GM12865 (cell line): ENCODE data around the gene WARS2.

Experiments used
- DNase-seq: peaks from one replicate; pipeline ENCODE4 v3.0.0; 2010; ENCODE audit warnings: low read depth
- H3K4me3 ChIP-seq: 2 replicates; pipeline ENCODE4 v1.5.1; 2011; ENCODE audit warnings: mild to moderate bottlenecking, low read depth, low read length, control low read depth
- TF ChIP-seq, protein P1 (sequence below): IDR thresholded peaks from 2 replicates; pipeline ENCODE4 v1.5.1; 2011; ENCODE audit warnings: low read length, control low read depth, low read depth, inconsistent platforms; ENCODE audit not compliant: insufficient read depth; ENCODE audit errors: missing control alignments

Gene WARS2

DNA sequence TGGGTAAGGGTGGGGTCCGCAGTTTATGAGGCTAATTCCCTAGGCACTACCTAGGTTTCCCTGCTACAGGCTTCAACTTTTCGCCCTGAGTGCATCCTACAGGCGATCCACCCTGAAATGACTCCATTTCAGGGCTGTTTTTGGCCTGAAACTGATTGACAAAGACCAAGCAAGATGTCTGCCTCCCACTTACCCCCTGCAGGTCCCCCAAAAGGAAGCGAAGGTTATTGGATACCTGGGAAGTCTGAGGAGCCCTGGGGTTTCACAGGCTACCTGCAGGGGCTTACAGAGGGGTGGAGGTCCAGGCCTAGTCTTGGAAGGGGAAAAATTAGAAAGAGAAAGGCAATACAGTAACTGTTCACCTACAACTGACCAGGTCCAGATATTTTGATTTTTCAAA is 149.0 kb downstream of the WARS2 start:
- TF ChIP-seq, protein P1, sequence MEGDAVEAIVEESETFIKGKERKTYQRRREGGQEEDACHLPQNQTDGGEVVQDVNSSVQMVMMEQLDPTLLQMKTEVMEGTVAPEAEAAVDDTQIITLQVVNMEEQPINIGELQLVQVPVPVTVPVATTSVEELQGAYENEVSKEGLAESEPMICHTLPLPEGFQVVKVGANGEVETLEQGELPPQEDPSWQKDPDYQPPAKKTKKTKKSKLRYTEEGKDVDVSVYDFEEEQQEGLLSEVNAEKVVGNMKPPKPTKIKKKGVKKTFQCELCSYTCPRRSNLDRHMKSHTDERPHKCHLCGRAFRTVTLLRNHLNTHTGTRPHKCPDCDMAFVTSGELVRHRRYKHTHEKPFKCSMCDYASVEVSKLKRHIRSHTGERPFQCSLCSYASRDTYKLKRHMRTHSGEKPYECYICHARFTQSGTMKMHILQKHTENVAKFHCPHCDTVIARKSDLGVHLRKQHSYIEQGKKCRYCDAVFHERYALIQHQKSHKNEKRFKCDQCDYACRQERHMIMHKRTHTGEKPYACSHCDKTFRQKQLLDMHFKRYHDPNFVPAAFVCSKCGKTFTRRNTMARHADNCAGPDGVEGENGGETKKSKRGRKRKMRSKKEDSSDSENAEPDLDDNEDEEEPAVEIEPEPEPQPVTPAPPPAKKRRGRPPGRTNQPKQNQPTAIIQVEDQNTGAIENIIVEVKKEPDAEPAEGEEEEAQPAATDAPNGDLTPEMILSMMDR = no peak
- no peak overlapping the region for H3K4me3 ChIP-seq
- DNase-seq = no peak

DNA sequence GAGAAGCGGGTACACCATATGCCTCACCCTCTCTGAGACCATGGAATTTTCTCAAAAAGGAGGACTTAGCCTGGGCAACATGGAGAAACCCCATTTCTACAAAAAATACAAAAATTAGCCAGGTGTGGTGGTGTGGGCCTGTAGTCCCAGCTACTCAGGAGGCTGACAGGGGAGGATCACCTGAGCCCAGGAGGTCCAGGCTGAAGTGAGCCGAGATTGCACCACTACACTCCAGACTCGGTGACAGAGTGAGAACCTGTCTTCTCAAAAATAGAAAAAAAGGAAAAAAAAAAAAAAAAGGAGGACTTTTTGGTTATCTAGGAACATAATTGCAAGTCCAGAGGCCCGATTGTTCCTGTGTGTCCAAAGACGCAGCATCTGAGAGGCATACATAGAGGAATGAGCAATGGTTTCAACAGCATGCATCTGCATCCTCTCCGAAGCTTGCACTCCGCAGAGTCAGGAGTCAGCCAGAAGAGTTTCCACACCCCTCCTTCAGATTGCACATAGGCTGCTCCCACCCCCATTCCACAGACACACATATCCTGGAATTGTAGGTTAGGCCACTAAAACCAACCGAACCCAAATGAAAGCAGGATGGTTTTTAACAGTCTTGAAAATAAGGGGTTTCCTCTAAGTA is 149.8 kb downstream of the WARS2 start:
- DNase-seq = no peak
- H3K4me3 ChIP-seq = no peak overlapping the region
- TF ChIP-seq, protein P1 = no peak

DNA sequence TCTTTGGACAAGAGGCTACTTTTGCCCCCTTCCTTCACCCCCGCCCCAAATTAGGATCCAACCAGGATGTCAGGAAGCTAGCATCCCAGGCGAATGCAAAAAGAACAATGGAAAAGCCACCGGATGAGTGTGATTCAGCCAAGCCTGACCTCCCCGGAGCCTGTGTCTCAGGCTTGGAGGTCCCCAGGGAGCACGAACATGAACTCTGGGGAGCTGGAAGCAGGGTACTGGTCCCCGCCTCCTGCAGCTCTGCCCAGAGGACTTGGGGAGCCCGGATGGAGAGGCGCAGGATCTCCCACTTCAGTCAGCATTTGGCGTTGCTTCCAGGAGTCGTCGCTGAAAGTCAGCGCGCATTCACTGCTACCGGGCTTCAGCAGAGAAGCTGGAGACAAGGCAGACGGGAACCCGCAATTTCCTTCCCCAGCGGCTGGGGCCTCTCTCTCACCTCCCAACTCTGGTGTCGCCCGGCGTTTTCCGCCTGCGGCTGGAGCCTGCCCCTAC is 150.5 kb downstream of the WARS2 start:
- TF ChIP-seq, protein P1 = no peak
- no peak for DNase-seq
- H3K4me3 ChIP-seq = no peak overlapping the region

DNA sequence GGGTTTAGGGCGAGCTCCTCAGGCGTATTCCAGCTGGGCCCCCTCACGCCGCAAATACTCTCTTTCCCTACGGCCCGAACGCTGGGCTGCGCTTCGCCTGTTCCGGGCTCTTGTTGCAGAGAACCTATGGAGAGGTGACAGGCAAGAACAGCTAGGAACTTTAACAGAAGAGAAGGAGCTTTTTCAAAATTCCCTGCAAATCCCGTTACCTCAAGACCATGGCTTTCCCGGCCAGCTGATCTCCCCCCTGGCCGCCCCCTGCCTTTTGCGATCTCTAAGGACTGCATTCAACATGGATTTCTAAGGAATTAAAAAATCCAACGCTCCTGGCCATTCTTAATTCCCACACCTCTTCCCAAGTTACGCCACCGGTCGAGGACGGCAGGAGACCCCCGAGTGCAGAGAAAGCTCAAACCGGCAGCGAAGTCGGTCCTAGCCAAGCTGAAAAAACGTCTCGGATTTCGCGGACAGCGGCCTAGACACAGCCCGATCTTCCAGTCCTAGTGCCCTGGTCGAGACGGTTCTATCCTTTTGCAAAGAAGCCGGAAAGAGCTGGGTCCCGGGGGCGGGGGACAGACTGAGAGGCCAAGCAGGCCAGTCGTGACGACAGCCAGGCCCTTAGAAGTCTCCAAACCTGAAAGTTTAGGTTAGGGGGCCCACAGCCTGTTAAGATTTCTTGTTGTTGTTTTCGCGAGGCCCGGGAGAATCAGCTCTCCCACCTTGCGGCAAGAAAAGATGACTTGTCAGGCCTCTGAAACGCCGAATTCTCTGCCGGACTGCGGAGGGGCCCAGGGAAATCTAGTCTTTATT is 151.2 kb downstream of the WARS2 start:
- DNase-seq = no peak
- no peak overlapping the region for H3K4me3 ChIP-seq
- TF ChIP-seq, protein P1 = no peak

DNA sequence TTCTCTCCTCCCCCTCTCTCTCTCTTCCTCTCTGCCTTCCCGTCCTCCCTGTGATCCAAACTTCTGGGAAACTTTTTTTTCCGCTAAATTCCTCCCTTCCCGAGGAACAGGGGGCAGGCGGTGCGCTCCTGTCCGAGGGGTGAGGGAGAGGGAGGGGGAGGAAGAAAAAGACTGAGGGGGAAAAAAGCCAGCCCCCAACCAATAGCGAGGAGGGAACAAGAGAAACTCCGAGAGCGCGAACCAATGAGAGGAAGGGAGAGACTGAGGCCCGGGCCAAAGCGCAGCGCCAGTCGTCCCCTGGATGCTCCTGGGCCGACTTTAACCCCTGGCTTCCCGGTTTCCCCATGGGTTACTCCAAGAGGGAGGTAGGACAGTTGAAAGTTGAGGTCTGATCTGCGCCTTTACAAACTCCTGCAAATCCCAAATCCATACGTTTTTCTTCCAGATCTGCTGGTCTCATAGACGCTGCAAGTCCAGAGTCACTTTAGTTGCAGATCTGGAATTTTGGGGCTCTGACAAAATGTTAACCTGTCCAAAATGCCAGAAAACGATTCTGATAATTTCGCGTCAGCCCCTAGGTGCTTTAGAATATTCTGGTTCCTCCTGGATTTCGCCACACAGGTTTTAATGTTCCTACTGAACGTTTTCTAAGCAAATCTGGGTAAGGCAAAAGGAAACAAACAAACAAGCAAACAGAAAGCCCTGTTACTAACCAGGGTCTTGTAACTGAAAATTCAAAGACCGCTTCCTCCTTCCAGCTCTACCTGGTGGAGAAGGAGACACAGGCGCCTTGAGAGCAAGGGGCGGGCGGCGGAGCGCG is 152.1 kb downstream of the WARS2 start, which contains the start of gene TBX15:
TBX15 (minus strand) TSS at position 158 of the 820 bp plus-strand sequence. CDS start 548 bp downstream, outside the sequence.
- no peak within 1 kb of the TSS for H3K4me3 ChIP-seq
- DNase-seq = no peak
- TF ChIP-seq, protein P1 = no peak

DNA sequence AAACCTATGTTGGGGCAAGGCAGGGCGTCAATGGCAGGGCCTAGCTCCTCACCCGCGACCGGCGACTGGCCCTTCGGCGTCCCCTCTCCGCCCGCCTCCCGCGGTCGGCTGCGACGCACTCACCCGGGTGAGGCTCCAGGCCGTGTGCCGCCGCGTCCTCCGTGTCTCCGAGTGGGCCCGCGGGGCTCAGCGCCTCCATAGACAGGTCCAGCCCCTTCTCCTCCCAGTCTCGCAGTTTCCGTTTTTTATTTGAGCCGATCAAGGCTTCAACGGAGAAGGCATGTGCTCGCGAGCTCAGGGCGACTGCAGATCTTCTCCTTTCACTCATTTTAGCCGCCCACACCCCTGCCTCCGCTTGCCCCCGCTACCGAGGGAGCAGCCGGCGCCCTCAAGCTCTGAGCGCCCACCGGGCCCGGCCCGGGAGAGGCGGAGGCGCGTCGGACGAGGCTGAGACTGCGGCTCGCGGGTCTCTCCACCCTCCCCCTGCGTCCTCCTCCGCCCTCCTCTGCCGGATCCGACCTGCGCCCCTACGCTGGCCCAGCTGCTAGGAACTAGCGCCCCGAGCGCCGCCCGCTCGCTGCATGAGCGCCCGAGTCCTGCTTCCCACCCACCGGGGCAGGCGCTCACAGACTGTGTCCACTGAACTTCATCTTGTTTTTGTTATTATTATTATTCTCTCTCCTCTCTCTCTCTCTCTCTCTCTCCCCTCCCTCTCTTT is 152.8 kb downstream of the WARS2 start:
- DNase-seq = no peak
- TF ChIP-seq, protein P1 = no peak
- no peak overlapping the region for H3K4me3 ChIP-seq
